HG02763 (cell line): ENCODE data around the gene ARF1.

Source experiments
- ATAC-seq: cut with Tn5 transposase; IDR thresholded peaks from one replicate; pipeline ENCODE4 v1.9.1; 2021; ENCODE audit warnings: mild to moderate bottlenecking, moderate library complexity; ENCODE audit not compliant: unreplicated experiment

ARF1 gene

DNA sequence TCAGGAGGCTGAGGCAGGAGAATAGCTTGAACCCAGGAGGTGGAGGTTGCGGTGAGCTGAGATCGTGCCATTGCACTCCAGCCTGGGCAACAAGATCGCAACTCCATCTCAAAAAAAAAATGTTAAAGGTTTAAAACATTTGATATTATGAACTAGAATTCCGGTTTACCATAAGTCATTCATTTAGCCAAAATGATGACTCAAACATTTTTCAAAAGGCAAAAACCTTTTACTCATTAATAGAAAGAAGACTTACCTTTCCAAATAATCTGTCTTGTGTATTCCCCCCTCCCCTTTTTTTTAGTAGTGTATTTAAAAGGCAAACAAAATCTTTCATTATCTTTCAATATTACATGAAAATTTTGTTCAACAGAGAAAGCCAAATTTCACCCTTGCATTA is 34.8 kb downstream of the ARF1 start:
- no peak for ATAC-seq

DNA sequence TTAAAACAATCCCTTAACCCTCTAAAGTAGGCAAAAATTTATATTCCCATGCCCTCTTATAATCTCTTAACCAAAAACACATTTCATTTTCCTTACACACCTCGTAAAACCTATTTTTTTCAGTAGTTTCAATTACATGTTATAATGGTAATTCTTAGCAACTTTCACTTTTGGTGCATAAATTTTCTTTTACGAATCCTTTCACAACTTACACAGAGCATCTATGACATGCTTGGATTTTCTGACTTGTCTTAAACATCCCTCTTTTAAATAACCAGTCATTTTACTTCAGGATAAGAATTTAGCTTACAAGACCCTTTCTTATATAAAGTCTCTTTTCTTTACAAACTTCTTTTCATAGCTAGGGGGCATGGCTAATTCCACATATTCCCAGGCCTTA is 35.5 kb downstream of the ARF1 start:
- no peak for ATAC-seq

- no peak for ATAC-seq
Observed at GRCh38 chr1:228120351-228120750, 37.8 kb downstream of the ARF1 start.

GRCh38 chr1:228120857-228121489 is 38.5 kb downstream of the ARF1 start:
- ATAC-seq: no peak

DNA sequence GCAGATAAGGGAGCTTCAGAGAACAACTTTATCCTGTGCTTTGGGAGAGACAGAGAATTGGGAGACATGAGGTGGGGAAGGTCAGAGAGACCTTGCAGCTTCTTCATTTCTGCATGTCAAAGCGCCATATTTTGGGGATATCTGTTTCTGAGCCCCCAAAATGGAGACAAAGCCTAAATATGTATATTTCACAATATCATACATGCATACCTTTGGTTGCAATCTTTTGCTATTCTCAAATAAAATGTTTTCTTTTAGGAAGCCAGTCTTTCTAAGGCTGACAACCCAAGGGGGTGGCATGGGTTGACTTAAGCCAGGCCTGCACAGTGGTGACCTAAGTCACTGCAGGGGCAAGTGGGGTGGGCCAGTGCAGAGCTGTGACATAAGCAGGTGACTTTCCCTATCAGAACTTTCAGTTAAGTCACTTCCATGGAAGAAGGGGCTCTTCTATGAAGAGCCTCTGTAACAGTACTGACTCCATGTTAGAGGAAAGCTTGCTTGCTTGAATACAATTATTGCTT is 40.5 kb downstream of the ARF1 start:
- ATAC-seq: no peak

GRCh38 chr1:228123505-228123904 is 41.0 kb downstream of the ARF1 start:
- ATAC-seq: no peak

GRCh38 chr1:228125185-228125584 is 42.7 kb downstream of the ARF1 start:
- ATAC-seq: no peak

- ATAC-seq: no peak
Observed at GRCh38 chr1:228131766-228132165, 49.3 kb downstream of the ARF1 start.

- ATAC-seq: no peak
Observed at GRCh38 chr1:228134591-228134990, 52.1 kb downstream of the ARF1 start.

DNA sequence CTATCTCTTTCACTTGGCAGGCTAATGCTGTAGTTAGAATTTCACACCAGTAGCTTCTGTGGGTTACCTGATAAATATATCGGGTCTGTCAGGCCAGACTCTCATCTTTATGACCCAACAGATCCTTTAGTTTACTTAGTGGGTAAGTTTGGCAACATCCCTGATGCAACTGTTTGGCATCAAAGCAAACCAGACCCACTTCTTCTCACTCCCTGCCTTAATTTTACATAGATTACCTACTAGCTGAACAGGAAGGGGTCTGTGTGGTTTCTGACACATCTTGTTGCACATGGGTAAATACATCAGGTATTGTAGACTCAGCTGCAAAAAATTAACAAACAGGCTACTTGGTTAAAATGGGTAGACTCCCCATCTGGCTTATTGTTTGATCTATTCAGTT is 54.4 kb downstream of the ARF1 start:
- no peak for ATAC-seq

DNA sequence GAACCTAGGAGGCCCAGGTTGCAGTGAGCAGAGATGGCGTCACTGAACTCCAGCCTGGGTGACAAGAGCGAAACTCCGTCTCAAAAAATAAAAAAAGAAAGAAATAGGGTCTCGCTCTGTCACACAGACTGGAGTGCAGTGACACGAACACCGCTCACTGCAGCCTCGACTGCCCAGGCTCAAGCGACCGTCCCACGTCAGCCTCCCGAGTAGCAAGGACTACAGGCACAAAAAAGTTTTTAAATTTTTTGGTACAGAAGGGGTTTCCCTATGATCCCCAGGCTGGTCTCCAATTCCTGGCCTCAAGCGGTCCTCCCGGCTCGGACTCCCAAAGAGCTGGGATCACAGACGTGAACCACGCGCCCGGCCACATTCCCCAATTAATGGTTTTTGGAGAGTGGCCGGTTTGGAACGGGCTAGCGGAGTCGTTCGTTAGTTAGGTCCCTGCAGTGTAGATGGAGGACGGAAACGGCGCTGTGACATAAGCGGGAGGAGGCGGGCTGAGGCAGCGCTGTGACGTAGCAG is 57.0 kb downstream of the ARF1 start:
- ATAC-seq: no peak

GRCh38 chr1:228139931-228140723 is 57.6 kb downstream of the ARF1 start, which contains the start of gene GUK1:
Gene GUK1, plus strand, starts transcription at chr1:228140279. Its CDS starts 24 bp downstream, at chr1:228140303.
- ATAC-seq: peak; percentile 90

DNA sequence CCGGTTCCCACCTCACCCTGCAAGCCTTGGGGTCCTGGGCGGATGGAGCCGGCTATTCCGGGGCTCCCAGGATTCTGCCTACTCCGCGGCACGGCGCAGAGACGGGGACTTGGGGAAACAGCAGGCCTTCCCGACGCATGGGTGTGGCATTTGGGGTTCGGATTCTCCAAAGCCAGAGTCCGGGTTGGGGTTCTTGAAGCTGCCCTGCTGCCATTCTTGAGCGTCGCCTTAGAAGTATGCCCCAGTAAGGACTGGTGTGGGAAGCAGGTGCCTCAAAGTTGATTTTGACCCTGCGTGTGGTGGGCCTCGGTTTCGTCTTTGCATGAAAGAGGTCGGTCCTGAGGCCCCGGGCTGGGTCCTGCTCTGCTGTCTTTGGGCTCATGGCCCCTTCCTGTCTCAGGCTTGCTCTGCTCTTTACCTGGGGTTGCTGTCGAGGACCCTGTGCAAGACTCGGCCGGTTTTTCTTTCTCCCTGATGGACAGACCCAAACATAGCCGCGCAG is 58.3 kb downstream of the ARF1 start:
- ATAC-seq: no peak

GRCh38 chr1:228141226-228142044 is 58.9 kb downstream of the ARF1 start:
- no peak for ATAC-seq

- no peak for ATAC-seq
Observed at GRCh38 chr1:228142155-228142691, 59.7 kb downstream of the ARF1 start.

DNA sequence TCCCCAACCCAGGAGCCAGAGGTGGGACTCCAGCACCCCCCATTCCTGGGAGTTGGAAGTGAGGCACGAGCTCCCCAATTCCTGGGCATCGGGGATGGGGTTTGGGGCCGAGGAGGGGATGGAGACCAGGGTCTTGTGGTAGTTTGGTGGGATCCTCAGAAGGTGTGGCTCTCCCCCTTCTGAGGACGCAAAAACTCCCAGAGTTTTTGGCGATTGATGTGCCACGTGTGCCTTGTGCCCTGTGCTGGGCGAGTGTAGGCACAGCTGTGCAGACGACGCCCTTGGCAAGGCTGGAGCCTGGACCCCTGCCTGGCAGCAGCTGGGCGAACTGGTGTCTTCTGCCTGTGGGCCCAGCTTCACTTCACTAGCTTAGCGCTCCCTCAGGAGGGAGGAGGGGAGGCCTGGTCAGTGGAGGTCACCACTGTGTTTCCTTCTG is 60.2 kb downstream of the ARF1 start:
- ATAC-seq: no peak

DNA sequence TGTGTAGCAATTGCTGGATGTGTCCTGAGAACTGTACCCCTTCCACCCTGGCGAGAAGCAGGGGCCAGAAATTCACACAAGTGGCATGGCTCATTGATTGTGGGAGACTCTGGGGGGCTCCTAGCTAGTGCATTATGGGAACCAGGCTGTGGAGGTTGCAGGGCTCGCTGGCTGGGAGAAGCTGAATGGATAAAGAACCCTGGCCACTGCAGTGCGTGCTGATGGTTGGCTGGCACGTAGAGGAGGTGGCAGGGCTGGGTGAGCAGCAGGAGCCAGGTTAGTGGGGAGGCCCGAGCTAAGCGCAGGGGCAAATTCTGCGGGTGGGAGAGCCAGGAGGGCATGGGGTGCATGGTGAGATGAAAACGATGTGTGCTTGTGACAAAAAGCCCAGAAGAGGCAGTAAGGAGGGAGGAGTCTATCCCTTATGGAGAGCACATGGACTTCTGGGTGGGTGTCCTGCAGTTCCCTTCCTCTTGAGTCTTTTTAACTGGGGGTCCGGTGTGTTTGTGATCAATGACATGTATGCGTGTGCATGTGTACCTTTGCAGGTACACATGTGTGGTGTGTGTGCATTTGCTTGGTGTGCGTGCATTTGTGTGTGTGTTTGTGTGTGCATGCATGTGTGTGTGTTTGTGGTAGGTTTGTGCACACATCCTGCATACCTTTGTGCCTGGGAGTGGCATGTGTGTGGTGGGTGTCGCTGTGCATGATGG is 61.1 kb downstream of the ARF1 start:
- ATAC-seq: no peak

DNA sequence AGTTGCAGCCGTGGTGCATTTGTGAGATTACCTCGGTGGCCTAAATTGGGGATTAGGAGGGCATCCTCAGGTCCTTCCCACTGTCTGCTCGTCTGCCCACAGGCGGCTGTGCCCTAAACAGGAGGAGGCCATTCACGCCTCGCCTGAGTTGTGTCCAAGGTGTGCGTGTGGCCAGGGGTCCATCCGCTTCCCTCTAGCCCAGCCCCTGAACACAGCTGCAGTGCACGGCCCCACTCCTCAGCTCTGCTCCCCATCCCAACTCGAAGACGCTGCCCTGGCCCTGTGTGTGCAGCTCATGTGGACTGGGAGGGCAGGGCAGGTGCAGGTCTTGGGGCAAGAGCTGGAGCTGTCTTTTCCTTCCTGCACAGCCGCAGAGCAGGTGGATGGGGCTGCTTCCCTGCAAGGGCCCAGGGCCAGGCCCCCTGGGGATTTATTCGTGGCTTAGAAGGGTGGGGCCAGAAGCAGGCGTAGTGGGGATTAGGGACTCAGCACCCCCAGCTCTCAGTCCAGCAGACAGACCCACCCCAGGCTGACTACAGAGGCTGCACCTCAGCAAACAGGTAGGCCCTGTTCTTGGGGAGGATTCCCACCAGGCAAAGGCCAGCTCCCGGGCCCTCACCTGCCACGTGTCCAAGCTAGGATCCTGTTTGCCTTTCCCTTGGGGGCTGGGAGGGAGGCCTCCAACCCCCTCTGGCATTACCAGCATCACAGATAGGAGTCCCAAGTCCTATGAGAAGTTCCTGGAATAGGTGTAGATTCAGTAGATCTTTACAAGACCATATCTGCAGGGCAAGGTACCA is 61.9 kb downstream of the ARF1 start:
- no peak for ATAC-seq

DNA sequence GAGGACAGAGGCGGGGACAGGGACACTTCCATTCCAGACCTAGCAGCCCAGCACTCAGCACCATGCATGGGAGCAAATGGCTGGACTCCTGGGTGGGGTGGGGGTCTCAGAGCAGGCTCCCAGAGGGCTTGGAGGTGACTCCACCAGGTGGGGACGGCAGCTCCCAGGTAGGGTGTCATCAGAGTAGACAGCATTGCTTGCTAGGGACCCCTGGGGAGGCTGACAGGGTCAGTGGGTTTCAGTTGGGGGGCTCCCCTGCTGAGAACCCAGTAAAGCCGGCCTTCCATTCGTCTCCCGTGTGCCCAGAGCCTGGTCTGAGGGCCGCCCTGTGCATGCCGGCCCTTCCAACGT is 62.5 kb downstream of the ARF1 start:
- ATAC-seq: no peak
